Left renal pelvis (tissue), 4 donors: ENCODE results near the gene IGLL5. TPM values are rescaled to one million over a fixed set of nuclear protein-coding genes. Genes with fewer than 3 reads are reported as not detected.

Experiments used
- DNase-seq, 4 donors: peaks; one replicate each; pipeline ENCODE4 v3.0.0-alpha.2; 2013; ENCODE audit warnings: low read depth in 4 of 4, low spot score in 3 of 4
- polyA plus RNA-seq, 4 donors: library from polyadenylated mRNA; unstranded; fragments of 120-200 nt; gene quantifications; one replicate each; pipeline ENCODE4 v1.2.1, GENCODE V29; 2013; ENCODE audit not compliant: insufficient read length in 4 of 4

Gene IGLL5
- polyA plus RNA-seq, 4 donors, result 0.48 TPM; not detected in 3

- DNase-seq, result no peak
Observed at GRCh38 chr22:22924369-22925145, 36.9 kb downstream of the IGLL5 start.

- DNase-seq, result no peak
Observed at GRCh38 chr22:22925146-22925804, 37.7 kb downstream of the IGLL5 start.

- DNase-seq, result no peak
Observed at GRCh38 chr22:22925805-22926369, 38.3 kb downstream of the IGLL5 start.

- no peak for DNase-seq
Observed at GRCh38 chr22:22926370-22927195, 39.0 kb downstream of the IGLL5 start.

GRCh38 chr22:22927196-22927887 lies 39.7 kb downstream of the IGLL5 start:
- no peak for DNase-seq

GRCh38 chr22:22927888-22928665 lies 40.5 kb downstream of the IGLL5 start:
- no peak for DNase-seq

- DNase-seq, result no peak
Observed at GRCh38 chr22:22928666-22929380, 41.2 kb downstream of the IGLL5 start.

- DNase-seq, result no peak
Observed at GRCh38 chr22:22929381-22930221, 42.0 kb downstream of the IGLL5 start.

- no peak for DNase-seq
Observed at GRCh38 chr22:22930222-22930497, 42.5 kb downstream of the IGLL5 start.

GRCh38 chr22:22930571-22931556 lies 43.2 kb downstream of the IGLL5 start:
- DNase-seq, result no peak

GRCh38 chr22:22931557-22932270 lies 44.1 kb downstream of the IGLL5 start:
- no peak for DNase-seq

GRCh38 chr22:22932512-22932941 lies 44.9 kb downstream of the IGLL5 start:
- DNase-seq, result no peak

GRCh38 chr22:22933100-22933806 lies 45.6 kb downstream of the IGLL5 start:
- no peak for DNase-seq

- DNase-seq, result no peak
Observed at GRCh38 chr22:22933807-22934542, 46.4 kb downstream of the IGLL5 start.

- DNase-seq, result no peak
Observed at GRCh38 chr22:22934543-22935055, 47.0 kb downstream of the IGLL5 start.
